Activated CD8-positive, alpha-beta T cell treated with anti-CD3 and anti-CD28 coated beads, Interleukin-2, amount 10 ng/mL, durations not matched to agents 7 days and 5 days (primary cell): ENCODE measurements around the gene ACOX2. TPM values are rescaled to one million over a fixed set of nuclear protein-coding genes. Genes with fewer than 3 reads are reported as not detected.

Experiments used
- ATAC-seq: fragments of 150-1000 bp; cut with Tn5 transposase; one replicate; pipeline ENCODE4 v1.10.0; 2021; ENCODE audit warnings: moderate library complexity
- CTCF ChIA-PET: fragments of 350-600 bp; sonication (Branson Sonifier 250); formaldehyde crosslinking; loops from one replicate; lab custom pipeline; 2021; ENCODE audit warnings: antibody characterized with exemption; lab: Charles Lee
- POLR2A ChIA-PET: fragments of 350-600 bp; sonication (Branson Sonifier 250); formaldehyde crosslinking; loops from one replicate; lab custom pipeline; 2021; ENCODE audit warnings: antibody characterized with exemption; lab: Charles Lee
- DNase-seq: peaks from one replicate; pipeline ENCODE4 v3.0.0-alpha.2; 2020
- H3K27ac Mint-ChIP-seq: one replicate; pipeline ENCODE4 v1.8.0; 2021; ENCODE audit warnings: mild to moderate bottlenecking, mixed read lengths
- H3K27me3 Mint-ChIP-seq: one replicate; pipeline ENCODE4 v1.8.0; 2021; ENCODE audit warnings: low read depth, mixed read lengths
- H3K36me3 Mint-ChIP-seq: one replicate; pipeline ENCODE4 v1.8.0; 2021; ENCODE audit warnings: low read depth, mixed read lengths
- H3K4me1 Mint-ChIP-seq: one replicate; pipeline ENCODE4 v1.8.0; 2021; ENCODE audit warnings: low read depth, mixed read lengths
- H3K4me3 Mint-ChIP-seq: one replicate; pipeline ENCODE4 v1.8.0; 2021; ENCODE audit warnings: mild to moderate bottlenecking, mixed read lengths
- H3K9me3 Mint-ChIP-seq: one replicate; pipeline ENCODE4 v1.8.0; 2022; ENCODE audit warnings: mixed read lengths; ENCODE audit not compliant: insufficient read depth
- total RNA-seq, 2 experiments: library from RNA; stranded (reverse); gene quantifications; one replicate each; pipeline ENCODE4 v1.2.3, GENCODE V29; 2021

Gene ACOX2
- not detected for total RNA-seq

GRCh38 chr3:58536501-58537411 lies at the start of gene ACOX2:
TSS of gene ACOX2 (minus strand) at chr3:58537190. CDS start at chr3:58535106, 2,084 bp downstream.
- H3K4me1 Mint-ChIP-seq = peaks cover 17% of the 10 kb centered on the region
- H3K36me3 Mint-ChIP-seq = no peaks in the 10 kb centered on the region
- H3K27me3 Mint-ChIP-seq = peaks cover 7% of the 10 kb centered on the region
- no peak within 1 kb of the TSS for H3K27ac Mint-ChIP-seq
- H3K4me3 Mint-ChIP-seq = no peak within 1 kb of the TSS
- no peak for DNase-seq
- ChIA-PET CTCF (interaction anchor here (1.2 kb wide), 2 partner anchors 12 to 46 kb away, joined by 3 read pairs; no protein-coding TSS in a partner anchor), POLR2A (no interaction called here)
- no peaks in the 10 kb centered on the region for H3K9me3 Mint-ChIP-seq
- ATAC-seq = no peak

DNA sequence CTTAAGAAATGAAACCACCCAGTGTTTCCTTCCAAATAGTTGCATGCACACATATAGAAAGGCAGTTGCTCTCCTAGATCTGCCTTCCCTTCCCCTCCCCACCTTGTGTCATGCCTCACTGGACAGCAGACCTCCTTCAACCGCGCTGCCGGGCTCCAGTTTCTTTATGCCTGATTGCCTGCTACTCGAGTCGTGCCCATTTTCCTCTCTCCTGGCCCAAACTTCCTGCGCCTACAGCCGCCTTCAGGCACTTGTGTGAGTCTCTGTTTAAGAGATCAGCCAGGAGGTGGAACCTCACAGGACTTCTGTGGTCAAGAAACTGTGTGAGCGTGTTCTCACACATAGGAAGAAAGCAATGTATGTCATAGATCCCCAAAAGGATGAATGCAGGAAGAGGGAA lies 49.0 kb upstream of the ACOX2 start:
- peaks cover 2% of the 10 kb centered on the region for H3K36me3 Mint-ChIP-seq

DNA sequence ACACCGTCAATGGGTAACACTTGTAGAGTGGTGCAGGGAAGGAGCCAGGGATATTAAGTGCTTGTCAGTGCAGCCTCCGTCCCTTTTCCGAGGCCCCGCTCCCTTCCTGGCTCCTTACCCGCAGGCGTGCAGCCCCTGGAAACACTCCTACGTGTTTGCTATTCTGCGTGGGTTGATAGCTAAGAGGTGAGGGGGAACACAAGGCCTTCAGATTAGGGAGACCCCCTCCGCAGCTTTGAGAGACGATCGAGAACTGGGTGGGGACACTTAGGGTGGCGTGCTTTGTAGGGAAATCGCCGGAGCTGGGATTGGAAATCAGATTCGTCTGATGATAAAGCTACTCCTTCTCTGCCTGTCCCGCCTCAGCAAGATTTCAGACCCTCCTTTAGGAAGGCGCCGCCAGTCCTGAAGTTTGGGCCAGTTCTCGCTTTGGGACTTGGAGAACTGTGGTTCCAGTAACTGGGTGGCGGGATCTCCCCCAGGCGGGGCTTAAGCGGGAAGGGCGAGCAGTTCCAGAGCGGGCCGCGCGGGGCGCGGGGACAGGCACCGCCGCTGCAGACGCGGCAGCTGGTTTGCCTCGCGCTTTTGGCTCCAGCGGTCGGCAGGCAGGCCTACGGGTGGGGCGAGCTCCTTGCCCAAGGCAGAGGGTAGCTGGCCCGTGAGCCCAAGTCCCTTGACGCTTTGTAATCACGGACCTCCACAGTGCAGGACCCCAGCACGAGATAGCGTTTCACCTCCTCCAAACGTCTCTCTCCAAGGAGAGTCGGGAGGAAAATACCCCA lies 48.2 kb upstream of the ACOX2 start:
- Mint-ChIP-seq H3K4me1 (peaks cover 16% of the 10 kb centered on the region), H3K36me3 (peaks cover 2% of the 10 kb centered on the region), H3K27ac (no peak overlapping the region), H3K9me3 (no peaks in the 10 kb centered on the region), H3K4me3 (peak overlapping the region; percentile 79), H3K27me3 (peaks cover 39% of the 10 kb centered on the region)
- ATAC-seq (peak; percentile 95), DNase-seq (peak; percentile 62)
- CTCF ChIA-PET = interaction anchor here (0.8 to 1.8 kb wide), 8 partner anchors 12 to 279 kb away, joined by 3 to 10 read pairs (median 4); partner anchors contain the start of genes HTD2 and RPP14
- POLR2A ChIA-PET = no interaction called here

More for the DNA sequence above, 49.0 kb upstream of the ACOX2 start:
- ChIA-PET CTCF (interaction anchor here (0.8 to 1.4 kb wide), 7 partner anchors 11 to 246 kb away, joined by 3 to 10 read pairs (median 4); no protein-coding TSS in a partner anchor), POLR2A (no interaction called here)
- no peak for DNase-seq
- Mint-ChIP-seq H3K4me1 (peaks cover 16% of the 10 kb centered on the region), H3K4me3 (peak overlapping the region; percentile 79), H3K27me3 (peaks cover 39% of the 10 kb centered on the region), H3K9me3 (no peaks in the 10 kb centered on the region), H3K27ac (no peak overlapping the region)
- no peak for ATAC-seq

GRCh38 chr3:58584690-58585004 lies 47.7 kb upstream of the ACOX2 start:
- peak overlapping the region; percentile 79 for H3K4me3 Mint-ChIP-seq
- H3K9me3 Mint-ChIP-seq = no peaks in the 10 kb centered on the region
- H3K36me3 Mint-ChIP-seq = peaks cover 2% of the 10 kb centered on the region
- ChIA-PET POLR2A (no interaction called here), CTCF (interaction anchor here (1.2 to 1.8 kb wide), 5 partner anchors 13 to 278 kb away, joined by 3 to 10 read pairs (median 6); partner anchors contain the start of genes HTD2 and RPP14)
- peaks cover 39% of the 10 kb centered on the region for H3K27me3 Mint-ChIP-seq
- ATAC-seq (peak; percentile 14), DNase-seq (peak; percentile 22)
- H3K4me1 Mint-ChIP-seq = peaks cover 16% of the 10 kb centered on the region
- H3K27ac Mint-ChIP-seq = no peak overlapping the region

- CTCF ChIA-PET = interaction anchor here (1.2 to 1.6 kb wide), 3 partner anchors 12 to 13 kb away, joined by 3 to 5 read pairs (median 3); no protein-coding TSS in a partner anchor
- no peak for DNase-seq
- POLR2A ChIA-PET = no interaction called here
- Mint-ChIP-seq H3K36me3 (peaks cover 1% of the 10 kb centered on the region), H3K4me1 (peaks cover 16% of the 10 kb centered on the region), H3K4me3 (no peak overlapping the region), H3K27ac (no peak overlapping the region), H3K9me3 (no peaks in the 10 kb centered on the region), H3K27me3 (peaks cover 30% of the 10 kb centered on the region)
- ATAC-seq = no peak
These were observed 44.5 kb upstream of the ACOX2 start for GRCh38 chr3:58581328-58582091.

DNA sequence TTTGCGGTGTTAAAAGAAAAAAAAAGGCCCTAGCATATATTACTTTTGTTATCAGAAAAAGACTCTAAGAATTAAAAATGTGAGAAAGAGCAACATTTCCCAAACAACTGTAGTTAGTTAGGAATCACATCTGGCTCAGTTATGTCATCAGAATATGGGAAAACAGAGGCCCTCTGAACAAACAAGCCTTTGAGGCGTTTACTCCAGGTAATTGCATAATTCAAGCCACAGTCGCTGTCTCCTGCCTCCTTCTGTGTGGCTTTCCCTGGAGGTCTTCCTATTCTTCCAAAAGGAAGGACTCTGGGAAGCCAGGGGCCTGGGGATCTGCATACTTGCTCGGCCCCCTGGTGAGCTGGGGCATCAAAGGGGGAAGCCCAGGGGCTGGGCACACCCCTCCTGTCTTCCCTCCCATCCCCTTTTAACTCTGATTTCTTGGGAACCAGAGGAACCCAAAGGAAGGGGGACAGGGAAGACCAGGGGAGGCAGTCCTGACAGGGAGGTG lies 43.9 kb upstream of the ACOX2 start:
- Mint-ChIP-seq H3K9me3 (no peaks in the 10 kb centered on the region), H3K4me1 (peaks cover 12% of the 10 kb centered on the region), H3K27me3 (peaks cover 27% of the 10 kb centered on the region), H3K27ac (no peak overlapping the region), H3K36me3 (no peaks in the 10 kb centered on the region), H3K4me3 (no peak overlapping the region)
- ChIA-PET POLR2A (no interaction called here), CTCF (interaction anchor here (1.2 kb wide), 1 partner anchor 12 kb away, joined by 3 read pairs; no protein-coding TSS in a partner anchor)
- ATAC-seq (no peak), DNase-seq (no peak)

GRCh38 chr3:58578873-58579272 lies 41.9 kb upstream of the ACOX2 start:
- no peaks in the 10 kb centered on the region for H3K9me3 Mint-ChIP-seq
- no peaks in the 10 kb centered on the region for H3K36me3 Mint-ChIP-seq
- no peaks in the 10 kb centered on the region for H3K4me1 Mint-ChIP-seq
- ATAC-seq (no peak), DNase-seq (no peak)
- no peak overlapping the region for H3K27ac Mint-ChIP-seq
- H3K4me3 Mint-ChIP-seq = no peak overlapping the region
- ChIA-PET POLR2A (no interaction called here), CTCF (interaction anchor here (0.7 kb wide), 1 partner anchor 102 kb away, joined by 3 read pairs; no protein-coding TSS in a partner anchor)
- peaks cover 15% of the 10 kb centered on the region for H3K27me3 Mint-ChIP-seq

GRCh38 chr3:58577269-58577821 lies 40.4 kb upstream of the ACOX2 start, which contains the start of gene FAM107A:
TSS of gene FAM107A (minus strand) at chr3:58577391. CDS start at chr3:58569860, 7,531 bp downstream.
- DNase-seq (no peak), ATAC-seq (no peak)
- Mint-ChIP-seq H3K4me1 (no peaks in the 10 kb centered on the region), H3K27ac (no peak within 1 kb of the TSS), H3K36me3 (no peaks in the 10 kb centered on the region), H3K9me3 (no peaks in the 10 kb centered on the region), H3K4me3 (no peak within 1 kb of the TSS), H3K27me3 (peaks cover 13% of the 10 kb centered on the region)
- POLR2A ChIA-PET = no interaction called here
- CTCF ChIA-PET = no interaction called here

DNA sequence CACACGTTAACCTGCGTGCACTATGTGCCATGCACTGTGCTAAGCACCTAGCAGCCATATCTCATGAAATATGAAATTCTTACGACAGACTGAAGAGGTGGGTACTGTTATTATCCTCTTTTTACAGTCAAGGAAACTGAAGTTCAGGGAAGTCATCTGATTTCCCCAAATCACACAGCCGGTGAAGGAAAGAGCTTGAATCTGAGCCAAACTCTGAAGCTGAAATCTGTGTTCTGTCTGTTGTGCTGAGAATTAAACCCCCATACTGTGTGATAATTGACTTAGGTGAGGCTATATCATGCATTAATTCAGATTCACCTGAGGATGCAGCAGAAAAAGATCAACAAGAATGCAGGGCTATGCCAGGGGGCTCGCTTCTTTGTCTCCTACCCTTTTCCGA lies 39.7 kb upstream of the ACOX2 start:
- ChIA-PET CTCF (no interaction called here), POLR2A (no interaction called here)
- ATAC-seq (no peak), DNase-seq (no peak)
- Mint-ChIP-seq H3K4me1 (no peaks in the 10 kb centered on the region), H3K27ac (no peak overlapping the region), H3K9me3 (no peaks in the 10 kb centered on the region), H3K36me3 (no peaks in the 10 kb centered on the region), H3K27me3 (peaks cover 10% of the 10 kb centered on the region), H3K4me3 (no peak overlapping the region)

GRCh38 chr3:58575971-58576652 lies 39.1 kb upstream of the ACOX2 start:
- Mint-ChIP-seq H3K4me1 (no peaks in the 10 kb centered on the region), H3K36me3 (no peaks in the 10 kb centered on the region), H3K4me3 (no peak overlapping the region), H3K9me3 (no peaks in the 10 kb centered on the region), H3K27me3 (peaks cover 9% of the 10 kb centered on the region), H3K27ac (no peak overlapping the region)
- no peak for ATAC-seq
- DNase-seq = no peak
- ChIA-PET CTCF (no interaction called here), POLR2A (no interaction called here)
